ENCODE measurements around the gene SACS. TPM values are rescaled to one million over a fixed set of nuclear protein-coding genes. Genes with fewer than 3 reads are reported as not detected.

The SACS gene
- total RNA-seq, 1 donor from 2014 or later, result 75.4 TPM

DNA sequence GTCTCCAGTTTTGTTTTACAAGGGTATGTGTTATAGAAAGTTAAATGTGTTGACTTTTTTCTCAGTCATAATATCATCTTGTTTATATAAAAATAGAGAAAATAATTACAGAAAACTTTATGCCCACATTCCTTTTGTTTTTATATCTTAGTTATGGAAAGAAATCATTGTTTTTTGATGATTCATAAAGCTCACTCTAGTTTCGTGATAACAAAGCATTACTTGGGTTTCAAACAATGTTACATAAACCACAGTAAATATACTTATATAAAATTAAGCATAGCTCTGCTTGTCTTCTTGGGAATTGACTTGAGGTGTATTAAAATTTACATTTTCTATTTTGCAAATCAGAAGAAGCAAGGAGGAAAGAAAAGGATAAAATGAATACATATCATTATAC lies 140.9 kb downstream of the SACS start:
- H3K4me1 Mint-ChIP-seq, result no peaks in the 10 kb centered on the region
- H3K36me3 Mint-ChIP-seq (ENCODE audit: low read depth), result no peaks in the 10 kb centered on the region
- H3K27ac Mint-ChIP-seq (ENCODE audit: unreplicated experiment), result no peak overlapping the region
- H3K27me3 Mint-ChIP-seq (ENCODE audit: low read depth), result no peaks in the 10 kb centered on the region
- H3K9me3 Mint-ChIP-seq, result no peaks in the 10 kb centered on the region
- TF ChIP-seq, protein P1, sequence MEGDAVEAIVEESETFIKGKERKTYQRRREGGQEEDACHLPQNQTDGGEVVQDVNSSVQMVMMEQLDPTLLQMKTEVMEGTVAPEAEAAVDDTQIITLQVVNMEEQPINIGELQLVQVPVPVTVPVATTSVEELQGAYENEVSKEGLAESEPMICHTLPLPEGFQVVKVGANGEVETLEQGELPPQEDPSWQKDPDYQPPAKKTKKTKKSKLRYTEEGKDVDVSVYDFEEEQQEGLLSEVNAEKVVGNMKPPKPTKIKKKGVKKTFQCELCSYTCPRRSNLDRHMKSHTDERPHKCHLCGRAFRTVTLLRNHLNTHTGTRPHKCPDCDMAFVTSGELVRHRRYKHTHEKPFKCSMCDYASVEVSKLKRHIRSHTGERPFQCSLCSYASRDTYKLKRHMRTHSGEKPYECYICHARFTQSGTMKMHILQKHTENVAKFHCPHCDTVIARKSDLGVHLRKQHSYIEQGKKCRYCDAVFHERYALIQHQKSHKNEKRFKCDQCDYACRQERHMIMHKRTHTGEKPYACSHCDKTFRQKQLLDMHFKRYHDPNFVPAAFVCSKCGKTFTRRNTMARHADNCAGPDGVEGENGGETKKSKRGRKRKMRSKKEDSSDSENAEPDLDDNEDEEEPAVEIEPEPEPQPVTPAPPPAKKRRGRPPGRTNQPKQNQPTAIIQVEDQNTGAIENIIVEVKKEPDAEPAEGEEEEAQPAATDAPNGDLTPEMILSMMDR (conservative IDR thresholded peaks at IDR 0.05), result no peak
- no peak overlapping the region for H3K4me3 Mint-ChIP-seq
- DNase-seq (ENCODE audit: low read depth, low spot score), result no peak

DNA sequence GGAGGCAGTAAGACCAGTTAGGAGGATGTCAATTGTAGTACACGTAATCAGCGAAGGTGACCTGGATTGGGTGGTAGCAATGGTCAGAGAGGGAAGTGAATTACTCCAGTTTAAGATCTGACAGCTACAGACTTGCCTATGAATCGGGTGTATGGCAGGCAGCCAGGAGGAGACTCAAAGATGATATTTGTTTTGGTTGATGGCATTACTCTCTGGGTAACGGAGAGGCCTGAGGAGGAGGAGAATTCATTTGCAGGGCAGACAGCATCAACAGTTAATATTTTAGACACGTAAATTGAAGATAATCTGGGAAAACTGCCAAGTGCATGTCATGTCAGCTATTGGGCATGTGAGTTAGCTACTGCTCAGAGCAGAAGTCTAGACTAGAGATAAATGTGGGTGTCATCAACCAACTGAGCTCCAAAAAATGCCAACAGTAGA lies 143.6 kb downstream of the SACS start:
- H3K4me3 Mint-ChIP-seq, result no peak overlapping the region
- TF ChIP-seq, protein P1 (conservative IDR thresholded peaks at IDR 0.05), result no peak
- no peaks in the 10 kb centered on the region for H3K9me3 Mint-ChIP-seq
- DNase-seq (ENCODE audit: low read depth, low spot score), result no peak
- H3K27ac Mint-ChIP-seq (ENCODE audit: unreplicated experiment), result no peak overlapping the region
- H3K27me3 Mint-ChIP-seq (ENCODE audit: low read depth), result no peaks in the 10 kb centered on the region
- no peaks in the 10 kb centered on the region for H3K36me3 Mint-ChIP-seq (ENCODE audit: low read depth)
- no peaks in the 10 kb centered on the region for H3K4me1 Mint-ChIP-seq

DNA sequence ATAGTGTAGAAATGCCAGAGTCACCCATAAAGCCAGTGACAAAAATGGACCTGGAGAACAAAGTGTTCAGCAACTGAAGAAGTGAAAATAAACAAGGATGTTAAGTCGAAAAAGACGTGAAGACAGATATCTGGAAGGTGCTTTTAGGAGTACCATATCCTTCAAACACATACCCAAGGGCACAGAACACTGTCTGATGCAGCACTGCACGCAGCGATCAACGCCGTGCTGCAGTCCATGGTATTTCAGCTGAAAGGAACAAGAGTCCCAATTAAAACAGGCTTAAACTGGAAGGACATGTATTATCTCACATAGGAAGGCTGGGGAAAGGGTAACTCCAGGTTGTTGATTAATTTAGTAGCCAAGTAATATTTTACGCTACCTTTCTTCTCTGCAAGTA lies 144.5 kb downstream of the SACS start:
- Mint-ChIP-seq H3K4me1 (no peaks in the 10 kb centered on the region), H3K27me3 (ENCODE audit: low read depth) (no peaks in the 10 kb centered on the region), H3K36me3 (ENCODE audit: low read depth) (no peaks in the 10 kb centered on the region), H3K27ac (ENCODE audit: unreplicated experiment) (no peak overlapping the region), H3K4me3 (no peak overlapping the region), H3K9me3 (no peaks in the 10 kb centered on the region)
- TF ChIP-seq, protein P1 (conservative IDR thresholded peaks at IDR 0.05), result no peak
- DNase-seq (ENCODE audit: low read depth, low spot score), result no peak

DNA sequence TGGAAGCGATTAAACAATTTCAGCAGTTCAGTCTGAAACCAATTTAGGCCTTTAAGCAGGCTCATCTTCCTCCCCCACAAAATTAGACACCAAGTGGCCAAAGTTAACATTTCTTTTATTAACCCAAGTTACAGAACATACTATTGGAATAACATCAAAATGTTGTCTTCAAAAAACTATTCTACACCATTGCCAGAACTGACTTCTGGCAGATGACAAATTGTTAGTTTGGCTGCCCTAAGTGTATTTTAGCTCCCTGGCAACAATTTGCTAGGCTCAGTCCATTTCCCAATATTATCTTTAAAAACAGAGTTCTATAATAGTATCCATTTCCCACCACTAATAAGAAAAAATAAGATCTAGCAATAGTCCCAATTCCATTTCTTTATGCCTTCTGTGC lies 144.9 kb downstream of the SACS start:
- Mint-ChIP-seq H3K4me1 (no peaks in the 10 kb centered on the region), H3K36me3 (ENCODE audit: low read depth) (no peaks in the 10 kb centered on the region), H3K27ac (ENCODE audit: unreplicated experiment) (no peak overlapping the region), H3K9me3 (no peaks in the 10 kb centered on the region), H3K4me3 (no peak overlapping the region), H3K27me3 (ENCODE audit: low read depth) (no peaks in the 10 kb centered on the region)
- TF ChIP-seq, protein P1 (conservative IDR thresholded peaks at IDR 0.05), result no peak
- DNase-seq (ENCODE audit: low read depth, low spot score), result no peak

DNA sequence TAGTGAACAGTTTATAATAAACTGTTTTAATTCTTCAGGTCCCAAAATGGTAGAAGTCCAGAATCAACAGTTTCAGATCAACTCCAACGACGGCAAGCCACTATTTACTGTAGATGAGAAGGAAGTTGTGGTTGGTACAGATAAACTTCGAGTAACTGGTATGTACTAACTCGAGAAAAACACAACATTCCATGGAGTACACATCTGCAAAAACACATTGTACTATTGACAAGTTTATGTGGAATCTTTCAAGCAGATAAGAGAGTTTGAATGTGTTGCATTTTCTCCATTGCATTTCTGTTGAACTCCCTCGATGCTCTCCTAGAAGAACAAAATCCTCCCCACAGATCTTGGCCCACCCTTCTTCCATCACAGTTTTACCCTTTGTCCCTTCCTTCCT lies 154.2 kb downstream of the SACS start:
- H3K4me3 Mint-ChIP-seq, result no peak overlapping the region
- no peaks in the 10 kb centered on the region for H3K27me3 Mint-ChIP-seq (ENCODE audit: low read depth)
- DNase-seq (ENCODE audit: low read depth, low spot score), result no peak
- no peaks in the 10 kb centered on the region for H3K4me1 Mint-ChIP-seq
- H3K27ac Mint-ChIP-seq (ENCODE audit: unreplicated experiment), result no peak overlapping the region
- TF ChIP-seq, protein P1 (conservative IDR thresholded peaks at IDR 0.05), result no peak
- no peaks in the 10 kb centered on the region for H3K36me3 Mint-ChIP-seq (ENCODE audit: low read depth)
- H3K9me3 Mint-ChIP-seq, result peaks cover 8% of the 10 kb centered on the region

Other genes starting within 250 kb of the SACS start
- gene TNFRSF19, start 136.7 kb upstream of the SACS start, total RNA-seq, result 74.8 and 76.1 TPM in 2 replicates

Data from neural crest cell (in vitro differentiated cells).